ENCODE data around the gene ADGRA1.

The ADGRA1 gene

GRCh38 chr10:133084491-133084890, 3.2 kb upstream of the ADGRA1 start:
- H3K9ac ChIP-seq (ENCODE audit: low read depth, low read length, poor library complexity, severe bottlenecking): no peak overlapping the region
- no peaks in the 10 kb centered on the region for H3K27me3 ChIP-seq (ENCODE audit: insufficient read depth, low read length, poor library complexity, severe bottlenecking)
- H4K20me1 ChIP-seq (ENCODE audit: insufficient read depth, low read length, poor library complexity, severe bottlenecking): no peaks in the 10 kb centered on the region
- no peaks in the 10 kb centered on the region for H3K9me2 ChIP-seq (replicated peaks; ENCODE audit: low read depth, low read length)
- TF ChIP-seq CTCF (conservative IDR thresholded peaks at IDR 0.05; ENCODE audit: low read length): no peak
- TF ChIP-seq EZH2phosphoT487 (IDR thresholded peaks at IDR 0.05; ENCODE audit: borderline replicate concordance): no peak
- H3K36me3 ChIP-seq (ENCODE audit: insufficient read depth, low read length): no peaks in the 10 kb centered on the region
- peaks cover 26% of the 10 kb centered on the region; the same call in 1 of the 2 replicates for H3K9me3 ChIP-seq (ENCODE audit: insufficient read depth, low read depth, low read length)
- no peak overlapping the region for H3K4me3 ChIP-seq (ENCODE audit: low read length, poor library complexity, severe bottlenecking)
- no peak overlapping the region for H3K4me2 ChIP-seq (ENCODE audit: low read depth, low read length, poor library complexity, severe bottlenecking)
- no peaks in the 10 kb centered on the region for H3K79me2 ChIP-seq (ENCODE audit: insufficient read depth, low read length)
- H3F3A ChIP-seq (ENCODE audit: low read depth): no peaks in the 10 kb centered on the region
- no peaks in the 10 kb centered on the region for H3K4me1 ChIP-seq (ENCODE audit: insufficient read depth, low read length, poor library complexity, severe bottlenecking)
- no peak overlapping the region for H2AFZ ChIP-seq (ENCODE audit: low read length)

DNA sequence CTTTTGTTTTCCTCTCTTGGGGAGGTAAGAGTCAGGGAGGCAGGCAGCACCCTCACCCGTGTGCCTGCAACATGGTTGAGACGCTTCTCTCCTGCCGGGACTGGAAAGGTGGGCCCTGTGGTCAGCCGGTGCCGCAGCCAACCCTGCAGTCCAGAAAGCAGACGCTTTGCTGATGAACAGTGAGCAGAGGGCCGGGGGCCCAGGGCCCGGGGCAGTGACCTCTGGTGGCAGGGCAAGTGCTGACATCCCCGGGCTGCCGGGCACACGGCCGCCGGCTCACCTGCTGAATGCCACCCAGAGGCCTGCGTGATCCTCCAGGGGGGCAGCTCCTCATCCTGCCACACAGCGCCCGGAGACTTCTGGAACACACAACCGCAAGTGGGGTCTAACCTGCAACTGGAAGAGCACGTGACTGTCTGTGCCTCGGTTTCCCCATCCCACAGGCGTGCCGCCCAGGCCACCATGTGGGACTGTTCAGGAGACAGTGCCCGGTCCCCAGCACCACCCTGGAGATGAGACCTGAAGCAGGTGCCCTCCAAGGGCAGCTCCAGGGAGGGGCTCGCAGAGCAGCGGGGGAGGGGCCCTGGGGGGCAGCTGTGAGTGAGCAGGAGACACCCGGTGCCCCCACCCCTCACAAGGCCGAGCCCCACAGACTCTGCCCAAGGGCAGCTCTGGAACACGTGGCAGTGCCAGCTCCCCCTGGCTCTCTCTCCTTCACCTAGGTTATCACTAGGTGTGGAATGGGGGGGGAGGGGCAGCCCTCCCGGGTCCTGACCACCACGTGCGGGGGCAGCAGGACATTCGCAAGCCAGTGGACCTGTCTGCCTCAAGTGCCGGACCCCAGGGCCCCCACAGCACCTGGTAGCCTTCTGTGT, 2.2 kb upstream of the ADGRA1 start:
- Histone ChIP-seq H4K20me1 (ENCODE audit: insufficient read depth, low read length, poor library complexity, severe bottlenecking) (no peaks in the 10 kb centered on the region), H3K9ac (ENCODE audit: low read depth, low read length, poor library complexity, severe bottlenecking) (no peak overlapping the region), H3K36me3 (ENCODE audit: insufficient read depth, low read length) (no peaks in the 10 kb centered on the region), H3F3A (ENCODE audit: low read depth) (no peaks in the 10 kb centered on the region), H3K4me1 (ENCODE audit: insufficient read depth, low read length, poor library complexity, severe bottlenecking) (no peaks in the 10 kb centered on the region), H3K27me3 (ENCODE audit: insufficient read depth, low read length, poor library complexity, severe bottlenecking) (no peaks in the 10 kb centered on the region), H3K4me2 (ENCODE audit: low read depth, low read length, poor library complexity, severe bottlenecking) (no peak overlapping the region), H3K9me2 (replicated peaks; ENCODE audit: low read depth, low read length) (no peaks in the 10 kb centered on the region), H3K4me3 (ENCODE audit: low read length, poor library complexity, severe bottlenecking) (no peak overlapping the region), H3K9me3 (ENCODE audit: insufficient read depth, low read depth, low read length) (peaks cover 26% of the 10 kb centered on the region; the same call in 1 of the 2 replicates), H2AFZ (ENCODE audit: low read length) (no peak overlapping the region), H3K79me2 (ENCODE audit: insufficient read depth, low read length) (no peaks in the 10 kb centered on the region)
- TF ChIP-seq EZH2phosphoT487 (IDR thresholded peaks at IDR 0.05; ENCODE audit: borderline replicate concordance) (no peak), CTCF (conservative IDR thresholded peaks at IDR 0.05; ENCODE audit: low read length) (no peak)

DNA sequence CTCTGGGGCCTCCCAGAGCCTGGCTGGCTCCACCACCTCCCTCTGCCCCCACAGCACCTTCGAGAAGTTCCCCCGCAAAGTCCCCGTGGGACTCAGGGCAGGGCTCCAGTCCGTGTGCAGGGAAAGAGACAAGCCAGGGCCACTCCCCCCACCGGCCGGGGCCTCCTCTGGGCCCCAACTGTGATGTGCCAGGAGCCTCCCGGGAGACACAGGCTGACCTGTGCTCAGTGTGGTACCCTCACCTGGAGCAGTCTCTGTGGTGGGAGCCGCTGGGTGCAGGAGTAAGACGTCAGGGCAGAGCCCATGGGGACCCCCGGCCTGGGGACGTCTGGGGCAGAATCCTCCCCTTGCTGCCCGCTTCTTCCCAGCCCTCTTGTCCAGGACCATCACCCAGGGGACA, 1.5 kb upstream of the ADGRA1 start:
- TF ChIP-seq EZH2phosphoT487 (IDR thresholded peaks at IDR 0.05; ENCODE audit: borderline replicate concordance) (no peak), CTCF (conservative IDR thresholded peaks at IDR 0.05; ENCODE audit: low read length) (no peak)
- Histone ChIP-seq H3K9me2 (replicated peaks; ENCODE audit: low read depth, low read length) (no peaks in the 10 kb centered on the region), H4K20me1 (ENCODE audit: insufficient read depth, low read length, poor library complexity, severe bottlenecking) (no peaks in the 10 kb centered on the region)

More for the DNA sequence above, 1.5 kb upstream of the ADGRA1 start:
- Histone ChIP-seq H2AFZ (ENCODE audit: low read length) (no peak overlapping the region), H3K4me1 (ENCODE audit: insufficient read depth, low read length, poor library complexity, severe bottlenecking) (no peaks in the 10 kb centered on the region), H3K4me2 (ENCODE audit: low read depth, low read length, poor library complexity, severe bottlenecking) (no peak overlapping the region), H3K79me2 (ENCODE audit: insufficient read depth, low read length) (no peaks in the 10 kb centered on the region), H3K4me3 (ENCODE audit: low read length, poor library complexity, severe bottlenecking) (no peak overlapping the region), H3F3A (ENCODE audit: low read depth) (no peaks in the 10 kb centered on the region), H3K9ac (ENCODE audit: low read depth, low read length, poor library complexity, severe bottlenecking) (no peak overlapping the region), H3K9me3 (ENCODE audit: insufficient read depth, low read depth, low read length) (peaks cover 23% of the 10 kb centered on the region; the same call in 1 of the 2 replicates), H3K36me3 (ENCODE audit: insufficient read depth, low read length) (no peaks in the 10 kb centered on the region), H3K27me3 (ENCODE audit: insufficient read depth, low read length, poor library complexity, severe bottlenecking) (no peaks in the 10 kb centered on the region)
